DND-41 (cell line): ENCODE data around the gene SOCS7.

Experiments
- ATAC-seq: fragments of 200-7000 bp; cut with Tn5 transposase; 3 replicates; pipeline ENCODE4 v1.9.1; 2021; ENCODE audit warnings: low read depth; ENCODE audit not compliant: insufficient read depth
- DNase-seq: peaks from one replicate; pipeline ENCODE4 v3.0.0-alpha.2; 2020
- H2AFZ ChIP-seq: 2 replicates; pipeline ENCODE4 v1.6.0; 2012; ENCODE audit warnings: low read depth, low read length
- H3K27ac ChIP-seq: 2 replicates; pipeline ENCODE4 v1.5.1; 2012; ENCODE audit warnings: low read length, inconsistent platforms
- H3K27me3 ChIP-seq: fragments of 200-600 bp; sonication (generic); 2 replicates; pipeline ENCODE4 v1.6.0; 2012; ENCODE audit warnings: low read length, mild to moderate bottlenecking, inconsistent platforms; ENCODE audit not compliant: insufficient read depth, poor library complexity
- H3K36me3 ChIP-seq: 2 replicates; pipeline ENCODE4 v1.5.1; 2012; ENCODE audit warnings: low read length, inconsistent platforms; ENCODE audit not compliant: insufficient read depth
- H3K4me1 ChIP-seq: 2 replicates; pipeline ENCODE4 v1.5.1; 2012; ENCODE audit warnings: mild to moderate bottlenecking, low read length; ENCODE audit not compliant: insufficient read depth
- H3K4me2 ChIP-seq: 2 replicates; pipeline ENCODE4 v1.6.0; 2012; ENCODE audit warnings: mild to moderate bottlenecking, moderate library complexity, low read length, inconsistent platforms; ENCODE audit not compliant: insufficient read depth
- H3K4me3 ChIP-seq, 2 experiments: fragments of 200-600 bp in 1 of 2; shearing (Covaris generic) in 1 of 2; 2 replicates each; pipeline ENCODE4 v1.5.1; 2012 to 2016; ENCODE audit warnings: inconsistent platforms in 2 of 2, low read length in 2 of 2, mild to moderate bottlenecking in 2 of 2, low read depth in 1 of 2, moderate library complexity in 1 of 2
- H3K79me2 ChIP-seq: 2 replicates; pipeline ENCODE4 v1.6.0; 2012; ENCODE audit warnings: low read length, inconsistent platforms; ENCODE audit not compliant: insufficient read depth
- H3K9ac ChIP-seq: 2 replicates; pipeline ENCODE4 v1.6.0; 2012; ENCODE audit warnings: low read depth, mild to moderate bottlenecking, inconsistent platforms, low read length, moderate library complexity
- H3K9me3 ChIP-seq: 2 replicates; pipeline ENCODE4 v1.5.1; 2012; ENCODE audit warnings: low read length, moderate library complexity, mild to moderate bottlenecking, inconsistent platforms; ENCODE audit not compliant: insufficient read depth, severe bottlenecking
- H4K20me1 ChIP-seq: 2 replicates; pipeline ENCODE4 v1.6.0; 2012; ENCODE audit warnings: low read length; ENCODE audit not compliant: insufficient read depth
- EZH2 ChIP-seq: IDR thresholded peaks from 3 replicates; pipeline ENCODE4 v1.6.1; 2012; ENCODE audit warnings: borderline replicate concordance, low read depth, mild to moderate bottlenecking, moderate library complexity, low read length, inconsistent platforms; ENCODE audit not compliant: severe bottlenecking
- TF ChIP-seq, protein P1 (sequence below): IDR thresholded peaks from 2 replicates; pipeline ENCODE4 v1.5.1; 2012; ENCODE audit warnings: borderline replicate concordance, low read length, moderate library complexity, mild to moderate bottlenecking; ENCODE audit not compliant: poor library complexity, severe bottlenecking; ENCODE audit errors: extremely low read depth

SOCS7 gene

DNA sequence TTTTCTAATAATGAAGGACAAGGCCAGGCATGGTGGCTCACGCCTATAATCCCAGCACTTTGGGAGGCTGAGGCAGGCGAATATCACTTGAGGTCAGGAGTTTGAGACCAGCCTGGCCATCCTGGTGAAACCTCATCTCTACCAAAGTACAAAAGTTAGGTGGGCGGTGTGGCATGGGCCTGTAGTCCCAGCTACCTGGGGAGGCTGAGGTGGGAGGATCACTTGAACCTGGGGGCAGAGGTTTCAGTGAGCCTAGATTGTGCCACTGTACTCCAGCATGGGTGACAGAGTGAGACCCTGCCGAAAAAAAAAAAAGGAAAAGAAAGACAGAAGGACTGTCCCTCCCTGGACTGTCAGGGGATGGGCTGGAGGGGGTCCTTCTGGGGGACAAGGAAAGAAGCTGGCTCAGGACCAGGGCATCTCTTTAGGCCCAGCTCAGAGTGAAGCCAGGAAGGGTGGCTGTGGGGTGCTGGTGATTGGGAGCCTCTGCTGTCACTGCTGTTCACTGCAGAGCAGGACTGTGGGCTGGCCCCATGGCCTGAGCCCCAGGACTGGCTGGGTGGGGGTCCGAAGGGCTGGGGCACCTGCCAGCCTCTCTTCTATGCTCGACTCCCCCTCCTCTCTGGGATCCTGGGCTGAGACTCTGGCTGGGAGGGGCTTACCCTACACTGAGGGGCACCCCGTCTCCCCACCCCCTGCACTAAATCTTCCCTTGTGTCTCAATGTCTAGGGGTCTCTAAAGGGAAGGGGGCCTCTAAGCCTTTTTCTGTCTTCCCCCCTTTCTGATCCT, 75.7 kb downstream of the SOCS7 start:
- peak; percentile 24 for DNase-seq
- H3K27ac ChIP-seq = peak overlapping the region; percentile 95
- H3K9me3 ChIP-seq = no peaks in the 10 kb centered on the region
- H3K27me3 ChIP-seq = no peaks in the 10 kb centered on the region
- H3K9ac ChIP-seq = peak overlapping the region; percentile 80
- peaks cover 5% of the 10 kb centered on the region; the same call in 1 of the 2 replicates for H3K36me3 ChIP-seq
- H3K79me2 ChIP-seq = peaks cover 56% of the 10 kb centered on the region
- peak overlapping the region; percentile 74 for H2AFZ ChIP-seq
- TF ChIP-seq EZH2 = no peak
- TF ChIP-seq, protein P1, sequence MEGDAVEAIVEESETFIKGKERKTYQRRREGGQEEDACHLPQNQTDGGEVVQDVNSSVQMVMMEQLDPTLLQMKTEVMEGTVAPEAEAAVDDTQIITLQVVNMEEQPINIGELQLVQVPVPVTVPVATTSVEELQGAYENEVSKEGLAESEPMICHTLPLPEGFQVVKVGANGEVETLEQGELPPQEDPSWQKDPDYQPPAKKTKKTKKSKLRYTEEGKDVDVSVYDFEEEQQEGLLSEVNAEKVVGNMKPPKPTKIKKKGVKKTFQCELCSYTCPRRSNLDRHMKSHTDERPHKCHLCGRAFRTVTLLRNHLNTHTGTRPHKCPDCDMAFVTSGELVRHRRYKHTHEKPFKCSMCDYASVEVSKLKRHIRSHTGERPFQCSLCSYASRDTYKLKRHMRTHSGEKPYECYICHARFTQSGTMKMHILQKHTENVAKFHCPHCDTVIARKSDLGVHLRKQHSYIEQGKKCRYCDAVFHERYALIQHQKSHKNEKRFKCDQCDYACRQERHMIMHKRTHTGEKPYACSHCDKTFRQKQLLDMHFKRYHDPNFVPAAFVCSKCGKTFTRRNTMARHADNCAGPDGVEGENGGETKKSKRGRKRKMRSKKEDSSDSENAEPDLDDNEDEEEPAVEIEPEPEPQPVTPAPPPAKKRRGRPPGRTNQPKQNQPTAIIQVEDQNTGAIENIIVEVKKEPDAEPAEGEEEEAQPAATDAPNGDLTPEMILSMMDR = no peak
- peak overlapping the region; percentile 72 to 75; a peak in 3 of 4 replicates for H3K4me3 ChIP-seq
- peaks cover 53% of the 10 kb centered on the region for H3K4me1 ChIP-seq
- peak; percentile 2; the same call in 1 of the 3 replicates for ATAC-seq
- H3K4me2 ChIP-seq = peak overlapping the region; percentile 95
- H4K20me1 ChIP-seq = peaks cover 19% of the 10 kb centered on the region

DNA sequence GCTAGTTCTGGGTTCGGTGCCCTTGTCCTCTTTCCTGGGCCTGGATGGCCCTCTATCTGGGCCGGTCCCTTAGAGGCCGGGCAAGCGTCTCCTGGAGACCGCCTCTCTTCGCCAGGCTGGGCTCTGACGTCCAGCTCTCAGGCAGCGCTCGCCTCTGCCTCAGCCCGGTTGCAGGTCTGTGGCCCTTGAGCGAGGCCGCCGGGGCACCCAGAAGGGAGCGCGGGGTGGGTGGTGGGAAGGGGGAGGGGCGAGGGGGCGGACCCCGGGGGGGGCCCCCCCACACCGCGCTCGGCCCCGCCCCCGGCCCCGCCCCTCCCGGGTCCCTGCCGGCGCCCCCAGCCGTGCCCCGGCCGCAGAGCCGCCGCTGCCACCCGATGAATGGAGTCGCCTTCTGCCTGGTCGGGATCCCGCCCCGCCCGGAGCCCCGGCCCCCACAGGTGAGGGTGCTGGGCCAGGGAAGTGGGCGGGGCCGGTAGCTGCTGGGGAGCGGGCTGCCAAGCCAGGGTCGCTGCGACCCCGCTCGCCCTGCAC, 76.5 kb downstream of the SOCS7 start, which contains the start of gene ARHGAP23:
Gene ARHGAP23 (plus strand): TSS at position 353 of the 531 bp plus-strand sequence. CDS start 22 bp downstream, at position 375.
- H3K4me3 ChIP-seq = peak within 1 kb of the TSS; percentile 72 to 75
- ATAC-seq (peak; percentile 57), DNase-seq (peak; percentile 75)
- no peaks in the 10 kb centered on the region for H3K27me3 ChIP-seq
- H3K27ac ChIP-seq = peak within 1 kb of the TSS; percentile 95
- peaks cover 19% of the 10 kb centered on the region for H4K20me1 ChIP-seq
- peaks cover 5% of the 10 kb centered on the region; the same call in 1 of the 2 replicates for H3K36me3 ChIP-seq
- H3K9ac ChIP-seq = peak within 1 kb of the TSS; percentile 80
- H2AFZ ChIP-seq = peak within 1 kb of the TSS; percentile 74
- no peaks in the 10 kb centered on the region for H3K9me3 ChIP-seq
- peaks cover 64% of the 10 kb centered on the region for H3K79me2 ChIP-seq
- peaks cover 49% of the 10 kb centered on the region for H3K4me1 ChIP-seq
- TF ChIP-seq EZH2 = no peak
- TF ChIP-seq, protein P1 = no peak
- peak within 1 kb of the TSS; percentile 95 for H3K4me2 ChIP-seq

DNA sequence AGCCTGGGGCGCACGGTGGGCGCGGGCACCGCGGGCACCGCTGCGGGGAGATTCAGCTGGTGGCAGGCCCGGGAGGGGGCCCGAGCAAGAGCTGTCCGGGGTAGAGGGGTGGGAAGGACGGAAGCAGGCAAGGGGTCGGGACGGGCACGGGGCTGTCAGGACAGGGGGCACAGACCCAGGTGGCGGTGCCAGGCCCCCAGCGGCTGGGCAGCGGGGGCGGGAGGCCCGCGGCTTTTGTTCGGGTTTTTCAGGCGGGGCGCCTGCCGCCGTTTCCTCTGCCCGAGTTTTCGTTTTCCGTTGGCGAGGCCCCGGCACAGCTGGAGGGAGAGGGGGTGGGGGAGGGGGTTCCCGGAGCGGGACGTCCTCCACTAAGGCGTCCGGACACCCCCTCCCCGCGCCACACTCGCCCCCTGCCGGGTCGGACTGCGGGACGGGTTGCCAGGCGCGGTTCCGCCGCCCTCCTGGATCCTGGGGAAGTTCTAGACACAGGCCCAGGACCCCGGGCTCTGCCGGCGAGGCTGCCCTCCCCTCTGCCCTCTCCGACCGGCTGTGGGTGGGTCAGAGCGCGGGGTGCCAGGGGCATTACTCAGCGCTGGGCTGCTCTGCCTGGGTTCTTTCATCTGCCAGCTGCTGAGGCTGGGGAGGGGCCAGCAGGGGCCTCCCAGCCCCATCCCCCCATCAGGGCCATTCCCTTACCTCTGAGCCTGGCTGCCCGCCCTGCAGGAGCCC, 77.2 kb downstream of the SOCS7 start:
- H3K4me1 ChIP-seq = peaks cover 53% of the 10 kb centered on the region
- H4K20me1 ChIP-seq = peaks cover 25% of the 10 kb centered on the region
- H3K9ac ChIP-seq = peak overlapping the region; percentile 80
- peak; percentile 82 for ATAC-seq
- H3K27me3 ChIP-seq = no peaks in the 10 kb centered on the region
- H3K27ac ChIP-seq = peak overlapping the region; percentile 86
- H3K79me2 ChIP-seq = peaks cover 70% of the 10 kb centered on the region
- peak overlapping the region; percentile 95 for H3K4me2 ChIP-seq
- H2AFZ ChIP-seq = peak overlapping the region; percentile 61
- DNase-seq = peak; percentile 85
- H3K4me3 ChIP-seq = peak overlapping the region; percentile 65 to 75
- no peaks in the 10 kb centered on the region for H3K9me3 ChIP-seq
- TF ChIP-seq, protein P1 = peak; percentile 7
- TF ChIP-seq EZH2 = no peak
- peaks cover 11% of the 10 kb centered on the region for H3K36me3 ChIP-seq
